SJSA1 (cell line): ENCODE measurements around the gene USP4. TPM values are rescaled to one million over a fixed set of nuclear protein-coding genes. Genes with fewer than 3 reads are reported as not detected.
"Not testable (repeated sequence)": the region's sequence is repeated elsewhere in the genome, so short reads cannot be mapped to it uniquely, and the experiment has no call there.

Experiments
- DNase-seq, 2 experiments: peaks; one replicate each; pipeline ENCODE4 v3.0.0-alpha.2; 2015 to 2020; ENCODE audit warnings: low spot score in 2 of 2, low read depth in 1 of 2
- H3K27ac ChIP-seq: fragments of 250-450 bp; sonication (Bioruptor Pico); 2 replicates; pipeline ENCODE4 v1.5.1; 2020; ENCODE audit warnings: mild to moderate bottlenecking, moderate library complexity
- H3K27me3 ChIP-seq: fragments of 250-450 bp; sonication (Bioruptor Pico); replicated peaks from 2 replicates; pipeline ENCODE4 v1.5.1; 2020; ENCODE audit warnings: mild to moderate bottlenecking, moderate library complexity
- H3K36me3 ChIP-seq: fragments of 250-450 bp; sonication (Bioruptor Pico); 2 replicates; pipeline ENCODE4 v1.5.1; 2020; ENCODE audit warnings: mild to moderate bottlenecking
- H3K4me1 ChIP-seq: fragments of 250-450 bp; sonication (Bioruptor Pico); replicated peaks from 2 replicates; pipeline ENCODE4 v1.6.1; 2021; ENCODE audit warnings: mild to moderate bottlenecking
- H3K4me3 ChIP-seq: fragments of 250-450 bp; sonication (Bioruptor Pico); 2 replicates; pipeline ENCODE4 v1.5.1; 2020; ENCODE audit warnings: mild to moderate bottlenecking
- H3K9me3 ChIP-seq: fragments of 250-450 bp; sonication (Bioruptor Pico); replicated peaks from 2 replicates; pipeline ENCODE4 v1.5.1; 2020; ENCODE audit warnings: mild to moderate bottlenecking
- total RNA-seq: library from RNA; depleted of rRNA; stranded (reverse); fragments of >200 nt; shearing (Covaris generic); gene quantifications from 2 replicates; pipeline ENCODE4 v1.2.3, GENCODE V29; 2014

The USP4 gene
- total RNA-seq, 1 experiment from 2014 or later = 11.5 TPM

DNA sequence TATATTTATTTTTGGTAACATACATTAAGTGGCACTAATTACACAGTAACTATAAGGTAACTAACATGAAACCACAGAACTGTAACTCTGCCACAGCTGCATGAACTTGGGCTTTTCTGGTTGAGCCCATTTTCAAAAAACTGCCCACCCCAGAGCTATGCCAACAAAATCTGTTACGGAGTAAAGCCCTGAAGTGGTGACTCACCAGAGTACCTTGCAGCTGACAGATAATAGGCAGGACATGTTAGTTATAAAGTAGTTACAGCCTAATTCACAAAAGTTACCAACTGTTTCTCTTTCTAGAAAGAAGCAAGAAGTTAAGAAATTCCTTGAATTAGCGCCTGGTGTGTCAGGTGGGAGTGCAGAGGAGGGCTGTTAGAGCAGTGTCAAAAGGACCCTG lies 19.8 kb upstream of the USP4 start:
- DNase-seq = no peak

DNA sequence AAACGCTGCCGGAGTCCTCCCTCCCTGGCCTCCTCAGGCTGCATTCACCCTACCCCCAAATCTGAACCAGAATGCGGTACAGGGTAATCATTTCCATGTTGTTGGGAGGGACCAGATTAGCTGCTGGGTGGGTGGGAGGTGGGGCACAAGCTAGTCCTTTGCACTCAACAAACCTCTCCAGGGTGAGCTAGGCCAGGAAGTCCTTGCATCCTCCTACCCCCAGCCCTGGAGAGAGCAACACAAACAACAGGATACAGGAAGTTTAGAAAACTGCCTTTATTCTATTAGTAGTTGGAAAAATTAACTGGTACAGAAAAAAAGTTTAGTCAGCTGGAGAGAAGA lies 19.0 kb upstream of the USP4 start:
- DNase-seq = no peak
- Histone ChIP-seq H3K4me1 (peaks cover 53% of the 10 kb centered on the region), H3K4me3 (peak overlapping the region; percentile 57)

More for the DNA sequence above, 19.8 kb upstream of the USP4 start:
- H3K9me3 ChIP-seq = no peaks in the 10 kb centered on the region
- H3K27me3 ChIP-seq = no peaks in the 10 kb centered on the region
- H3K27ac ChIP-seq = peak overlapping the region; percentile 93; the same call in 1 of the 2 replicates
- H3K4me1 ChIP-seq = peaks cover 56% of the 10 kb centered on the region
- H3K36me3 ChIP-seq = peaks cover 93% of the 10 kb centered on the region
- no peak overlapping the region for H3K4me3 ChIP-seq

DNA sequence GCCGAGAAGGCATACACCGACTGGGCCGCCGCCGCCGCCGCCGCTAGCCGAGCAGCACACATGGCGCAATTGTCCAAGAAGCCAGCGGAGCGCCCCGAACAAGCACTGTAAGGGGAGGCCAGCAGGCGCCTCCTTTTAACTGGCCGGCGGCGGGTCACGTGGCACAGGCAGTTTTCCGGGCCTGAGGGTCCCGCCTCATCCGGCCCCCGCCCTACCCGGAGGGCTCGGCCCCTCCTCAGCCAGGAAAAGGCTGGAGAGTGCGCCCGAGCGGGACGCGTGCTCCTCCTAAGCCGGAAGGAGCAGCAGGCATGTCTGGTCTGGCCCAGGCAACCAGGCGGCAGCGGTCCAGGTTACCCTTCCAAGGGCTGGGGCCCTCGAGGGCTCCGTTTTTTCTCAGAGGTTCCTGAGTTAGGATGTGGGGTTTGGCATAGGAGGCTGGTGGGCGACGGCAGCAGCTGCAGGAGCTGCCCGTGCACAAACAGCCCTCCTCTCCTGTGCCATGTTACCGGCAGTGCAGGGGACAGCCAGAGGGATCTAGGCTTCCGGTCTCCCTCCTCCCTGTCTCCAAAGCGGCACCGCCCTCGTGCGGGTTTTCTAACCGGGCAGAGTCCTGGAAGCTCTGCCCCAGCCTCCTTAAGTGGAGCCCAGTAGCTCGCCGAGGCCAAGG lies 18.5 kb upstream of the USP4 start, which contains the start of gene GPX1:
Gene GPX1, minus strand, starts transcription at position 137 of the 667 bp plus-strand sequence. Its CDS starts 75 bp downstream, at position 62.
- Histone ChIP-seq H3K36me3 (peaks cover 82% of the 10 kb centered on the region), H3K9me3 (no peaks in the 10 kb centered on the region), H3K4me3 (peak within 1 kb of the TSS; percentile 57), H3K27ac (peak within 1 kb of the TSS; percentile 93), H3K4me1 (peaks cover 48% of the 10 kb centered on the region), H3K27me3 (no peaks in the 10 kb centered on the region)
- peak; percentile 95 to 96 for DNase-seq

More for the DNA sequence above, 19.0 kb upstream of the USP4 start:
- no peaks in the 10 kb centered on the region for H3K27me3 ChIP-seq
- H3K9me3 ChIP-seq = no peaks in the 10 kb centered on the region
- peak overlapping the region; percentile 93 for H3K27ac ChIP-seq
- peaks cover 87% of the 10 kb centered on the region for H3K36me3 ChIP-seq

DNA sequence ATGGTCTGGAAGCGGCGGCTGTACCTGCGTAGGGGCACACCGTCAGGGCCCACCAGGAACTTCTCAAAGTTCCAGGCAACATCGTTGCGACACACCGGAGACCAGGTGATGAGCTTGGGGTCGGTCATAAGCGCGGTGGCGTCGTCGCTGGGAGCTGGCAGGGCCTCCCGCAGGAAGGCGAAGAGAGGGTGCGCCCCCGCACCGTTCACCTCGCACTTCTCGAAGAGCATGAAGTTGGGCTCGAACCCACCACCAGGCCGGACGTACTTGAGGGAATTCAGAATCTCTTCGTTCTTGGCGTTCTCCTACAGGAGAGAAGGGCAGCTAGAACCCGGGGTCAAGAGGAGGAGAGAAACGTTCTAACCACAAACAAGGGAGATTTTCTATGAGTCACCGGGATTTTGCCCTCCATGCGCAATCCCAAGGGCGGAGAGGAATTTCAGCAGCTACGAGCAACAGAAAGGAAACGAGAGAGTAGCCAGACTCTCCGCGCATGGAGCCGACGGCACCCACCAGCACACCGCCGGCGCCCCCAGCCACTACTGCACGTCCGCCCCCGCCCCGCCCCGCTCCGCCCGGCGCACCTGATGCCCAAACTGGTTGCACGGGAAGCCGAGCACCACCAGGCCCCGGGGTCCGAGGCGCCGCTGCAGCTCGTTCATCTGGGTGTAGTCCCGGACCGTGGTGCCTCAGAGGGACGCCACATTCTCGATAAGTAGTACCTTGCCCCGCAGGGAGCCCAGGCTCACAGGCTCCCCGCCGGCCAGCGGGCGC lies 17.8 kb upstream of the USP4 start:
- Histone ChIP-seq H3K27ac (peak overlapping the region; percentile 93), H3K36me3 (peaks cover 78% of the 10 kb centered on the region), H3K4me3 (peak overlapping the region; percentile 57), H3K4me1 (peaks cover 45% of the 10 kb centered on the region)
- H3K27me3 ChIP-seq, H3K9me3 ChIP-seq: not testable (repeated sequence)
- peak; percentile 77 to 81 for DNase-seq

DNA sequence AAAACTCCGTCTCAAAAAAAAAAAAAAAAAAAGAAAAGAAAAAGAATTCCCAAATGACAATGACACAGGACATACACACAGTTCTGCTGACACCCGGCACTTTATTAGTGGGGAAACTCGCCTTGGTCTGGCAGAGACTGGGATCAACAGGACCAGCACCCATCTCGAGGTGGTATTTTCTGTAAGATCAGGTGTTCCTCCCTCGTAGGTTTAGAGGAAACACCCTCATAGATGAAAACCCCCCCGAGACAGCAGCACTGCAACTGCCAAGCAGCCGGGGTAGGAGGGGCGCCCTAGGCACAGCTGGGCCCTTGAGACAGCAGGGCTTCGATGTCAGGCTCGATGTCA lies 17.2 kb upstream of the USP4 start:
- not testable (repeated sequence) for H3K27me3 ChIP-seq, DNase-seq, H3K9me3 ChIP-seq
- peaks cover 72% of the 10 kb centered on the region for H3K36me3 ChIP-seq
- peak overlapping the region; percentile 93 for H3K27ac ChIP-seq
- H3K4me3 ChIP-seq = peak overlapping the region; percentile 57
- H3K4me1 ChIP-seq = peaks cover 46% of the 10 kb centered on the region

DNA sequence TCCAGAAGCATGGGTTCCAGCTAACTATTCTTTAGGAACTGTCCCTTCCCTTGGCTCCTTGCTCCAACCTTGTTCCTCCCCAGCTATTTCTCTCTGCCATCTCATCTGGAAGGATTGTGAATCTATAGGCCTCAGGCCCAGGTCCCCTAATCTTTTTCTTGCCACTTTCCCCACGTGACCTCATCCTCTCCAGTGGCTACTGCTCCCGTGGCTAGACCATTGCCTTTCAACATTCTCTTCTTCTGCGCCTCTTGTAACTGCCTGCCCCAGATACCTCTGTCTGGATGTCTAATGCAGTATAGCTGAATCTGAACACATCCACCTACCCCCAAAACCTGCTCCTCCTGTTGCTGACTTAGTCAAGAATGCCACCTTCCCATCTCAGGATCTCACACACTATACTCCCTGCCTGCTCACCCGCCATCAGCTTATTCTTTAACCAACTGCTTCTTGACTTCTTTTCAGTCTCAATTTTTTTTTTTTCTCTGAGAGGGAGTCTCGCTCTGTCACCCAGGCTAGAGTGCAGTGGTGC lies 13.1 kb upstream of the USP4 start:
- no peaks in the 10 kb centered on the region for H3K9me3 ChIP-seq
- peaks cover 33% of the 10 kb centered on the region for H3K36me3 ChIP-seq
- H3K27ac ChIP-seq = peak overlapping the region; percentile 68
- H3K4me1 ChIP-seq = peaks cover 41% of the 10 kb centered on the region
- H3K4me3 ChIP-seq = no peak overlapping the region
- no peaks in the 10 kb centered on the region for H3K27me3 ChIP-seq
- DNase-seq = no peak

DNA sequence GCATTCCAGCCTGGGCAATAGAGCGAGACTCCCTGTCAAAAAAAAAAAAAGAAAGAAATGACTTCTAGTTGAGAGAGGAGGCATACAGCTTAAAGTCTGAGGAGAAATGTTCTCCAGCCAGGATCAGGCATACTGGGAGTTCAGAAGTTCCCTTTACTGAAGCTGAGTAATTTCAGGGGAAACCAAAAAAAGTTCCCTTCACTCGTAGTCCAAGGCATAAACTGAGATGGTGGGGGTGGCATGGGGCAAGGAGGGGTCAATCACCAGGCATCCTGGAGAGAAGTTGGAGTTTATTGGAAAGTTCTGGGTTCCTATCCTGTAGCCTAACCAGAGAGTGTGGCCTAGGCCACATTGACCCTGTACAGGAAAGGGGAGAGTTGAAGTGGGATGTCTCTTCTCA lies 12.4 kb upstream of the USP4 start:
- no peak overlapping the region for H3K4me3 ChIP-seq
- peak overlapping the region; percentile 68 for H3K27ac ChIP-seq
- H3K36me3 ChIP-seq = peaks cover 26% of the 10 kb centered on the region
- DNase-seq = no peak
- H3K9me3 ChIP-seq = no peaks in the 10 kb centered on the region
- H3K27me3 ChIP-seq = no peaks in the 10 kb centered on the region
- peaks cover 40% of the 10 kb centered on the region for H3K4me1 ChIP-seq

DNA sequence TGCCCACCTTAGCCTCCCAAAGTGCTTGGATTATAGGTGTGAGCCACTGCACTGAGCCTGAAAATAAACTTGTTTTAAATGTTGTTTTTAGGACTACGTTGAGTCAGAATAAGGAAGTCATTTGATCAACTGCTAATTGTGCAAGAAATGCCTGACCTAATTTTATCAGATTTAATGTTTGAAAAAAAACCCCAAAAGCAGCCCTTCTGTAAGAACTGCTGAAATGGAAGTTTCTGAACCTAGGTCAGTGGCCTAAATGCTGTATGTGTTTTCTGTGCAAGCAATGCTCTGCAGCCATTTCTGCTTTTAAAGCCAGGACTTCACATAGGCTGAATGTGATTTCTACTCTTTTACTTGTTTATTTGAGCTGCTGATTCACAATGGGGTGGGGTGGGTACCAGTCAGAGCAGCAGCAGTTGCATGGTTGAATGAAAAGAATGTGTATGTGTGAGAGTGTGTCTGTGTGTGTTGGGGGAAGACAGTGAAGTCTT lies 11.7 kb upstream of the USP4 start:
- Histone ChIP-seq H3K9me3 (no peaks in the 10 kb centered on the region), H3K4me3 (no peak overlapping the region), H3K27me3 (no peaks in the 10 kb centered on the region), H3K27ac (peak overlapping the region; percentile 68), H3K36me3 (peaks cover 19% of the 10 kb centered on the region), H3K4me1 (peaks cover 43% of the 10 kb centered on the region)
- DNase-seq = peak; percentile 73 to 80

DNA sequence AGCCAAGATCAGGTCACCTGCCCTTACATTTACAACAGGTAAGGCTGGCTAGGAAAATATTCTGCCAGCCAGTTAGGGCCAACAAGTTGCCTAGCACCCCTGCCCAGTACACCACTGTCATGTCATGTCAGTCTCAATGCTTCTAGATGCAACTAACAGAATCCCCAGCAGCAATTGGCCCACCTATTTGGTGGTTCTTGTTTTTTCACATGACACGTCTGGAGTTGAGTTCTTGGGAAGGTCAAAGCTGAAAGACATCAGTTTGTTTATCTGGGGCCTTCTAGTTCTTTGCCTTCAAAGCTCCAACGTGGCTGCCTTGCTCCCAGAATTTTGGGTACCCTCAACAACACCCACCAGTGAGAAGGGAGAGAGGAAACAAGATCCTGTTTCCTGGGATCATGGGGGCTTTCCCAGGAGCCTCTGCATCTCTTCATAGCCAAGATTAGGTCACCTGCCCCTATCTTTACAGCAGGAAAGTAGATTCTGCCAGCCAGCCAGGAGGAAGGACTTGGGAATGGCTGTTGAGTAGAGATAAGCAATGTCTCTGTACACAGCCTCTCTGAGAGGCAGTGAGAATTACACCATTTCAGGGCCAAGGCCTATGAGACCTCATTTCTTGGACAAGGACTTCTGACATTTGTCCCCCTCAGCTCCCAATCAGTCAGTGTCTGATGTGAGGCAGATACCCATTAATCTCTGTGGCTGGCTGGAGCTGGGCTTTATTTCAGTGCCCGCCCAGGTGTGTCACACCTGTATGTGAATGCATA lies 9.7 kb upstream of the USP4 start:
- Histone ChIP-seq H3K4me1 (peaks cover 54% of the 10 kb centered on the region), H3K36me3 (0 out of 2 replicates have a peak, but pooled peaks cover 2% of the 10 kb centered on the region), H3K27me3 (no peaks in the 10 kb centered on the region), H3K9me3 (no peaks in the 10 kb centered on the region), H3K27ac (no peak overlapping the region), H3K4me3 (no peak overlapping the region)
- no peak for DNase-seq

DNA sequence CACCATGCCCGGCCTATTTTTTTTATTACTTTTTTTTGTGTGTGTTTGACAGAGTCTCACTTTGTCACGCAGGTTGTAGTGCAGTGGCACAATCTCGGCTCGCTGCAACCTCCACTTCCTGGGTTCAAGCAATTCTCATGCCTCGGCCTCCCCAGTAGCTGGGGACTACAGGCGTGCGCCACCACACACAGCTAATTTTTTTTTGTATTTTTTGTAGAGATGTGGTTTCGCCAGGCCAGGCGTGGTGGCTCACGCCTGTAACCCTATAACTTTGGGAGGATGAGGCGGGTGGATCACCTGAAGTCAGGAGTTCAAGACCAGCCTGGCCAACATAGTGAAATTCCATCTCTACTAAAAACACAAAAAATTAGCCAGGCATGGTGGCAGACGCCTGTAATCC lies 8.5 kb upstream of the USP4 start:
- not testable (repeated sequence) for DNase-seq, H3K4me3 ChIP-seq, H3K9me3 ChIP-seq, H3K27ac ChIP-seq, H3K27me3 ChIP-seq, H3K36me3 ChIP-seq
- peaks cover 60% of the 10 kb centered on the region for H3K4me1 ChIP-seq

DNA sequence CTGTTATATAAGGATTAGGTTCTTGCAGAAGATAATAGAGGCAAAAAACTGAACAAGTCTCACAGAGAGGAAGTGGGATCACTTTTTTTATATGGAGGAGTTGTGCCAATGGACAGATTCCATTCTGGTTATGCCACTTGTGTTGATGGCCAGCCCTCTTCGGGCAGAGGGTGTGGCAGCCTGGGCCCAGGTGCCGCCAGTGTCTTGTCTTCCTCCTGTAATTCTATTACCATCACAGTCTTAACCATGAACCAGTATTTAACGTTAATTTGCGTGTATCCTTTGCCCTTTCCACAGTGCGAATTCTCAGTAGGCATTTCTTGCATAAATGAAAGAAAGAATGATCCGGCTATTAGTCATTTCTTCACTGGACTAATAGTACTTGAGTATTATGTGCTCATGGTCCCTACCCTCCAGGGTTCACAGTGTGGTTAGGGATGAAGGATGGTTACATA lies 7.0 kb upstream of the USP4 start:
- Histone ChIP-seq H3K9me3 (no peaks in the 10 kb centered on the region), H3K4me3 (no peak overlapping the region), H3K36me3 (no peaks in the 10 kb centered on the region), H3K27ac (peak overlapping the region; percentile 49), H3K27me3 (no peaks in the 10 kb centered on the region), H3K4me1 (peaks cover 49% of the 10 kb centered on the region)
- no peak for DNase-seq

DNA sequence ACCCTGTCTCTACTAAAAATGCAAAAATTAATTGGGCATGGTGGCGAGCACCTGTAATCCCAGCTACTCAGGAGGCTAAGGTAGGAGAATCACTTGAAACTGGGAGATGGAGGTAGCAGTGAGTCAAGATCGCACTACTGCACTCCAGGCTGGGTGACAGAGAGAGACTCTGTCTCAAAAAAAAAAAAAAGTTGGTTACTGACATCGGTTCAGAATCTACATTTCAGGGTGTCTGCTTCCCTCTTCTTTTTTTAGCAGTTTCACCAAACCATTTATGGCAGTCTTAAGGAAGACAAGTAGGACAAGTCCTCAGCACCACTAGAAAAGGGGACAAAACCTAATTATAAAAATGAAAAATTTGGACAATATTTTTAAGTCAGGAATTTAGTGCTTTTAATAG lies 3.3 kb upstream of the USP4 start:
- Histone ChIP-seq H3K27ac (no peak overlapping the region), H3K4me3 (no peak overlapping the region), H3K36me3 (0 out of 2 replicates have a peak, but pooled peaks cover 3% of the 10 kb centered on the region), H3K27me3 (no peaks in the 10 kb centered on the region), H3K4me1 (peaks cover 52% of the 10 kb centered on the region), H3K9me3 (no peaks in the 10 kb centered on the region)
- DNase-seq = no peak

DNA sequence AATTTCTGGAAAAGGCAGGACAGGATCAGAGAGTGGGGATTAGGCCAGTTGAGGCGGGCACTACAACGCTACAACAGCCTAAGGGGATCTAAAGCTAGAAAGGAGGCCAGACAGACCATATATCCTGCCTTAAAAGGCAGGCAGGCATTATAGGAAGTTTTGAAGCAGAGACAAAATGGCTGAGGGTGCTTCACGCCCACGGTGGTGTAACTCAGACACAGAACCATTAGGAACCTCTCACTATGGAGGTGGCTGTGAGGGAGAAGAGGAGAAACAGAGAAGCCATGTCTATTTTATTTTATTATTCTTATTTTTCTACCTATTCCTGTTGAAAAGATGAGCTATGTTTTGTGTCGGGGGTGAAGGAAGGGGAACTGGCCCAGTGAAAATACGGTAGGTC lies 2.1 kb upstream of the USP4 start:
- H3K27me3 ChIP-seq = no peaks in the 10 kb centered on the region

More for the DNA sequence above, 2.1 kb upstream of the USP4 start:
- Histone ChIP-seq H3K4me3 (no peak overlapping the region), H3K36me3 (peaks cover 8% of the 10 kb centered on the region), H3K4me1 (peaks cover 46% of the 10 kb centered on the region), H3K9me3 (no peaks in the 10 kb centered on the region), H3K27ac (no peak overlapping the region)
- DNase-seq = no peak
